ENCODE measurements around the gene PRICKLE1. TPM values are rescaled to one million over a fixed set of nuclear protein-coding genes. Genes with fewer than 3 reads are reported as not detected.

Gene PRICKLE1
- total and polyA plus RNA-seq, 2 of the 4 experiments (the other 2 are of a cell fraction) = 21.3 to 21.7 TPM

DNA sequence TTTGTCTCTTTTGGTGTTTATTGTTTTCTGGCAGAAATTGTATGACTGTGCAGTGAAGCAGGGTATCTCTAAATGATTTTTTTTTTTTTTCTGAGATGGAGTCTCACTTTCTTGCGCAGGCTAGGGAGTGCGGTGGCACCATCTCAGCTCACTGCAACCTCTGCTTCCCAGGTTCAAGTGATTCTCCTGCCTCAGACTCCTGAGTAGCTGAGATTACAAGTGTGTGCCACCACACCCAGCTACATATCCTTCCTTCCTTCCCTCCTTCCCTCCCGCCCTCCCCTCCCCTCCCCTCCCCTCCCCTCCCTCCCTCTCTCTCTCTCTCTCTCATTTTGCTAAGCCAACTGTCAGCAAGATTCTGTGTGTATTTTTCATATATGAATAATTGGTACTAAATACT lies 169.2 kb downstream of the PRICKLE1 start:
- H3K27ac ChIP-seq (ENCODE audit: insufficient read depth, low read length) = no peak overlapping the region
- no peak for DNase-seq
- peaks cover 3 to 16% of the 10 kb centered on the region in 2 experiments; a peak in 3 of 4 replicates for H3K79me1 ChIP-seq (ENCODE audit: low read depth in 1 of 2, low read length in 2 of 2)
- no CpG with 5 or more reads among the region's 3 CpGs for WGBS, 2 experiments (ENCODE audit: extremely low coverage in 2 of 2, insufficient read length in 1 of 2)
- no peak overlapping the region for H3K4ac ChIP-seq (ENCODE audit: low read depth, low read length)
- ChIA-PET CTCF (no interaction called here), POLR2A (ENCODE audit: unreplicated experiment) (no interaction called here)
- H2BK15ac ChIP-seq (ENCODE audit: low read depth, low read length) = no peak overlapping the region
- H3K14ac ChIP-seq (replicated peaks; ENCODE audit: low read depth, low read length) = no peak overlapping the region
- no peak overlapping the region for H2AFZ ChIP-seq (replicated peaks; ENCODE audit: low read length, poor library complexity)
- no peak overlapping the region for H2AK9ac ChIP-seq (replicated peaks; ENCODE audit: low read depth, low read length, poor library complexity)
- intact Hi-C loops (cut with micrococcal nuclease) (no loop called here), in situ Hi-C loops (cut with MboI; ENCODE audit: low sequenced_read_pairs) (no loop called here), dilution Hi-C loops (cut with HindIII; ENCODE audit: low sequenced_read_pairs, unreplicated experiment) (no loop called here)
- H3K23ac ChIP-seq (ENCODE audit: low read depth, low read length) = no peak overlapping the region
- no peak overlapping the region for H4K8ac ChIP-seq (ENCODE audit: low read depth in 2 of 2, low read length in 2 of 2)
- H3K4me2 ChIP-seq (ENCODE audit: low read depth, low read length) = no peak overlapping the region
- H2AK5ac ChIP-seq (ENCODE audit: low read depth, low read length) = no peak overlapping the region
- H2BK120ac ChIP-seq (ENCODE audit: low read depth, low read length) = no peak overlapping the region
- no peak for TF ChIP-seq MAZ (IDR thresholded peaks at IDR 0.05; ENCODE audit: borderline replicate concordance, low read depth, low read length)
- H3K9me3 ChIP-seq (ENCODE audit: control insufficient read depth, insufficient read depth, low read length) = no peaks in the 10 kb centered on the region
- H2BK20ac ChIP-seq (ENCODE audit: low read depth, low read length) = no peak overlapping the region
- no peak overlapping the region for H3K18ac ChIP-seq (ENCODE audit: low read depth, low read length)
- ATAC-seq (ENCODE audit: low read depth) = no peak
- BruUV-seq (replicated peaks) = no TSS peak
- H3K9me1 ChIP-seq (ENCODE audit: insufficient read depth, low read length) = no peaks in the 10 kb centered on the region
- H3K4me3 ChIP-seq (ENCODE audit: insufficient read depth, low read depth, low read length) = no peak overlapping the region
- no peaks in the 10 kb centered on the region for H4K20me1 ChIP-seq (ENCODE audit: insufficient read depth, low read length)
- no peak overlapping the region for H4K5ac ChIP-seq (ENCODE audit: low read depth, low read length)
- no peak overlapping the region for H2BK5ac ChIP-seq (ENCODE audit: low read depth, low read length, poor library complexity, severe bottlenecking)
- H3K27me3 ChIP-seq (ENCODE audit: control insufficient read depth, insufficient read depth, low read length) = no peaks in the 10 kb centered on the region
- no peak overlapping the region for H3K9ac ChIP-seq (ENCODE audit: low read depth, low read length)
- H3K4me1 ChIP-seq (ENCODE audit: control insufficient read depth, insufficient read depth, low read length) = peaks cover 2% of the 10 kb centered on the region; the same call in 1 of the 2 replicates
- no peak overlapping the region for H4K91ac ChIP-seq (ENCODE audit: insufficient read depth, low read depth, low read length)
- H3K36me3 ChIP-seq (ENCODE audit: control insufficient read depth, insufficient read depth, low read length) = peaks cover 1% of the 10 kb centered on the region; the same call in 1 of the 2 replicates
- no peak overlapping the region for H3K56ac ChIP-seq (ENCODE audit: extremely low read depth, insufficient read depth, low read length)
